ENCODE results near the gene SLX4. TPM values are rescaled to one million over a fixed set of nuclear protein-coding genes. Genes with fewer than 3 reads are reported as not detected.

SLX4 gene
- total RNA-seq, 1 experiment from 2014 or later = 5.1 TPM

DNA sequence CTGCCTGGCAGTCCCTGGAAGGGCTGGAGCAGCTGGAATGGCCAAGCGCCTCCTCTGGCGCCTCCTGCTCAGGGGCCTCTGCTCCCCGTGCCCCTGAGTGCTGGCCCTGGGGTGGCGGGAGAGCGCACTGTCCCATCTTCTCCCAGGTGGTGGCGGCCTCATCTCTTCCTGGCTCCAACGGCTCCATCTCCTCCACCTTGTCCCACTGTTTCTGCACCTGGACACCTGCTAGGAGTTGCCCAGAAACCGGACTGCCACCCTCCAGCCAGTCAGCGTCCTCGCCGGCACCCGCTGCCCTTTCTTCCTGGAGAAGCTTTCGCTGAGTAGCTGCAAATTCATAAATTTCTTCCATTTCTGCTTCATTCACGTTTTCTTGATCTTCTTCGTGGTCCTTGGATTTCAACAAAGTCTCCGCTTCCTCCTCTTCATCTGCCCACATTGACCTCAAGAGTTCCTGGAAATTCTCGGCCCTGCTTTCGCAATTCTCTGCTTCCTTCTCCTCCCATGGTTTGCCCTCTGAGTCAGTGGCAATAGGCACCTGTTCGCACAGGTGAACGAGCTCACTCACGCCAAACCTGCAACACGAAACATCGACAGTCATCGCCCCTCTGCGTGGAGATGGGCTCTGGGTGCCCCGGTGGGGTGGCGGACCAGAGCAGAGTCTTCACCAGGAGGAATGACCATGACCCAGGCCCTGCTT, 20.5 kb downstream of the SLX4 start:
- no TSS peak for BruUV-seq (replicated peaks)
- intact Hi-C loops (cut with micrococcal nuclease) = no loop called here
- no peak overlapping the region for H3K27ac ChIP-seq (ENCODE audit: low read length)
- POLR2A ChIA-PET (ENCODE audit: unreplicated experiment) = no interaction called here
- no peaks in the 10 kb centered on the region for H3K9me2 ChIP-seq (replicated peaks; ENCODE audit: low read length)
- H3K36me3 ChIP-seq (ENCODE audit: low read depth, low read length) = no peaks in the 10 kb centered on the region
- H3K9me3 ChIP-seq (ENCODE audit: low read length) = no peaks in the 10 kb centered on the region
- DNase-seq = no peak
- H3K79me2 ChIP-seq (ENCODE audit: low read length) = no peaks in the 10 kb centered on the region
- no peaks in the 10 kb centered on the region for H3K4me1 ChIP-seq (ENCODE audit: insufficient read depth, low read length)
- H3F3A ChIP-seq (ENCODE audit: low read length, unreplicated experiment) = no peaks in the 10 kb centered on the region
- no peak overlapping the region for H3K4me2 ChIP-seq (ENCODE audit: low read length)
- no peak overlapping the region for H3K4me3 ChIP-seq (ENCODE audit: low read length)
- no peak overlapping the region for H3K9ac ChIP-seq (ENCODE audit: low read length)
- CTCF ChIA-PET = no interaction called here
- H3K27me3 ChIP-seq (ENCODE audit: low read length) = no peaks in the 10 kb centered on the region
- no peak overlapping the region for H2AFZ ChIP-seq (ENCODE audit: low read length)
- TF ChIP-seq EZH2 (IDR thresholded peaks at IDR 0.05; ENCODE audit: low read length, unreplicated experiment) (no peak), EZH2phosphoT487 (IDR thresholded peaks at IDR 0.05; ENCODE audit: borderline replicate concordance, low read length) (no peak)
- TF ChIP-seq, protein P1, sequence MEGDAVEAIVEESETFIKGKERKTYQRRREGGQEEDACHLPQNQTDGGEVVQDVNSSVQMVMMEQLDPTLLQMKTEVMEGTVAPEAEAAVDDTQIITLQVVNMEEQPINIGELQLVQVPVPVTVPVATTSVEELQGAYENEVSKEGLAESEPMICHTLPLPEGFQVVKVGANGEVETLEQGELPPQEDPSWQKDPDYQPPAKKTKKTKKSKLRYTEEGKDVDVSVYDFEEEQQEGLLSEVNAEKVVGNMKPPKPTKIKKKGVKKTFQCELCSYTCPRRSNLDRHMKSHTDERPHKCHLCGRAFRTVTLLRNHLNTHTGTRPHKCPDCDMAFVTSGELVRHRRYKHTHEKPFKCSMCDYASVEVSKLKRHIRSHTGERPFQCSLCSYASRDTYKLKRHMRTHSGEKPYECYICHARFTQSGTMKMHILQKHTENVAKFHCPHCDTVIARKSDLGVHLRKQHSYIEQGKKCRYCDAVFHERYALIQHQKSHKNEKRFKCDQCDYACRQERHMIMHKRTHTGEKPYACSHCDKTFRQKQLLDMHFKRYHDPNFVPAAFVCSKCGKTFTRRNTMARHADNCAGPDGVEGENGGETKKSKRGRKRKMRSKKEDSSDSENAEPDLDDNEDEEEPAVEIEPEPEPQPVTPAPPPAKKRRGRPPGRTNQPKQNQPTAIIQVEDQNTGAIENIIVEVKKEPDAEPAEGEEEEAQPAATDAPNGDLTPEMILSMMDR (conservative IDR thresholded peaks at IDR 0.05; ENCODE audit: low read depth, low read length) = no peak
- H4K20me1 ChIP-seq (ENCODE audit: low read length) = no peaks in the 10 kb centered on the region
- no peak for ATAC-seq

DNA sequence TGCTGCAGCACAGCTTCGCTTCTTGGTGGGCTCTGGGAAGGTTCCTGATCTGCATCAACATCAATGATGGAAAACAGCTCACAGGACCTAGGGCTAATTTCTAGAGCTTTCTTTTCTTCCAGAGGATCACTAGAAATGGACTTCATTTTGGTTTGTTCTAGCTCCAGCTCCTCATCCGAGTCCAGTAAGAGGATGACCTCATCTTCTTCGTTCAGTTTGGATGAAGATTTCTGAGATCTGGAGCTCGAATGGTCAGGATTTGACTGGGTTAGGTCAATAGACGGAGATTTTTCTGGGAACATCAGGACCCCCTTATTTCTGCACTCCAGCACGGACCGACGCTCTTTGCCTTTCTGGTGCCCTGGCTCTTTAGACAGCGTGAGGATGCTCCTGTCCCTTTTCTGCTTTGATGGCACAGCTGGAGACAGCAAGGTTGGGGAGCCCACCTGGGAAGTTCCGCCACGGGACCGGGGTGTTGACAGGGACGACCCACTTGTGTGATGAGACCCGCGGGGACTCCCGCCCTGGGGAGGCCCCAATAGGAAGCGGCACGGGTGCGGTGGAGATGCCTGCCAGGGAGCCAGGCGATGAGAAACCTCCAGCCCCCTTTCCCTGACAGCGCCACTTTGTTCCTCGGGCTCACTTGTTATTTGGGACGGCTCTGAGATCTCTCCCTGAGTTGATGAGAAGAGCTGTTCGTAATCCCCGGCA, 21.3 kb downstream of the SLX4 start:
- no peak overlapping the region for H3K9ac ChIP-seq (ENCODE audit: low read length)
- TF ChIP-seq EZH2 (IDR thresholded peaks at IDR 0.05; ENCODE audit: low read length, unreplicated experiment) (no peak), EZH2phosphoT487 (IDR thresholded peaks at IDR 0.05; ENCODE audit: borderline replicate concordance, low read length) (no peak)
- TF ChIP-seq, protein P1 (conservative IDR thresholded peaks at IDR 0.05; ENCODE audit: low read depth, low read length) = no peak
- intact Hi-C loops (cut with micrococcal nuclease) = no loop called here
- no peaks in the 10 kb centered on the region for H3K27me3 ChIP-seq (ENCODE audit: low read length)
- H3K4me3 ChIP-seq (ENCODE audit: low read length) = no peak overlapping the region
- no peaks in the 10 kb centered on the region for H3K9me3 ChIP-seq (ENCODE audit: low read length)
- no peaks in the 10 kb centered on the region for H3K36me3 ChIP-seq (ENCODE audit: low read depth, low read length)
- ATAC-seq = no peak
- ChIA-PET POLR2A (ENCODE audit: unreplicated experiment) (no interaction called here), CTCF (no interaction called here)
- DNase-seq = no peak
- no TSS peak for BruUV-seq (replicated peaks)
- H3K4me1 ChIP-seq (ENCODE audit: insufficient read depth, low read length) = no peaks in the 10 kb centered on the region
- no peaks in the 10 kb centered on the region for H3K79me2 ChIP-seq (ENCODE audit: low read length)
- no peaks in the 10 kb centered on the region for H4K20me1 ChIP-seq (ENCODE audit: low read length)
- H3F3A ChIP-seq (ENCODE audit: low read length, unreplicated experiment) = no peaks in the 10 kb centered on the region
- no peak overlapping the region for H3K27ac ChIP-seq (ENCODE audit: low read length)
- H2AFZ ChIP-seq (ENCODE audit: low read length) = no peak overlapping the region
- no peak overlapping the region for H3K4me2 ChIP-seq (ENCODE audit: low read length)
- no peaks in the 10 kb centered on the region for H3K9me2 ChIP-seq (replicated peaks; ENCODE audit: low read length)

DNA sequence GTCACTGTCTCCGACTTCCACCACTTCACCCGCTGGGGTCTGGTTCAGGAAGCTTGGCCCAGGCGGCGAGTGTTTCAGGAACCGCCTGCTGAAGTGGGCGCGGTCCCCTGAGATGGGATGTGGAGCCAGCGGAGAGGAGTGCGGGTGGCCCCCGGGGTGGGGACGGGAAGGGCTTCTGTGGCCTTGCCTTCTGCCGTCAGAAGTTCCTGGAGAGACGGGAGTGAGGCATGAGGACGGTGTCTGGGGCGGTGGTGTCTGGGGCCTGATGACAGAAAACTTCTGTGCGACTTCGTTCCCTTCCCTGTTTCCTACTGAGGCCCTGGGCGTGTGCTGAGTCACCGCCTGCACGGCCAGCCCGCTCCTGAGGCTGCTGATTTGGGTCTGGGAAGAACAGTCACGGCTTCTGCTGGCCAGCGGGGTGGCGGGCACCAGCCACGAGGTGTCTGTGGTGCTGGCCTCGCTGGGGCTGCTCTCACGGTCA, 21.9 kb downstream of the SLX4 start:
- H3K9me3 ChIP-seq (ENCODE audit: low read length) = no peaks in the 10 kb centered on the region
- no peak overlapping the region for H2AFZ ChIP-seq (ENCODE audit: low read length)
- H3K79me2 ChIP-seq (ENCODE audit: low read length) = no peaks in the 10 kb centered on the region
- no peaks in the 10 kb centered on the region for H3K36me3 ChIP-seq (ENCODE audit: low read depth, low read length)
- ATAC-seq = no peak
- H3K4me2 ChIP-seq (ENCODE audit: low read length) = no peak overlapping the region
- intact Hi-C loops (cut with micrococcal nuclease) = no loop called here
- no peaks in the 10 kb centered on the region for H3K27me3 ChIP-seq (ENCODE audit: low read length)
- H3K9me2 ChIP-seq (replicated peaks; ENCODE audit: low read length) = no peaks in the 10 kb centered on the region
- TF ChIP-seq, protein P1 (conservative IDR thresholded peaks at IDR 0.05; ENCODE audit: low read depth, low read length) = no peak
- TF ChIP-seq EZH2 (IDR thresholded peaks at IDR 0.05; ENCODE audit: low read length, unreplicated experiment) = no peak
- TF ChIP-seq EZH2phosphoT487 (IDR thresholded peaks at IDR 0.05; ENCODE audit: borderline replicate concordance, low read length) = no peak
- H3K4me1 ChIP-seq (ENCODE audit: insufficient read depth, low read length) = no peaks in the 10 kb centered on the region
- H3K4me3 ChIP-seq (ENCODE audit: low read length) = no peak overlapping the region
- no TSS peak for BruUV-seq (replicated peaks)
- no peaks in the 10 kb centered on the region for H3F3A ChIP-seq (ENCODE audit: low read length, unreplicated experiment)
- H3K27ac ChIP-seq (ENCODE audit: low read length) = no peak overlapping the region
- H3K9ac ChIP-seq (ENCODE audit: low read length) = no peak overlapping the region
- H4K20me1 ChIP-seq (ENCODE audit: low read length) = no peaks in the 10 kb centered on the region
- CTCF ChIA-PET = no interaction called here
- no peak for DNase-seq
- POLR2A ChIA-PET (ENCODE audit: unreplicated experiment) = no interaction called here

Data from PC-3 (cell line).